ENCODE results near the gene PLEKHA7.
"Not testable (repeated sequence)": the region's sequence is repeated elsewhere in the genome, so short reads cannot be mapped to it uniquely, and the experiment has no call there.

Gene PLEKHA7

GRCh38 chr11:16904761-16905160 is 109.5 kb downstream of the PLEKHA7 start:
- DNase-seq (ENCODE audit: low spot score): not testable (repeated sequence)

DNA sequence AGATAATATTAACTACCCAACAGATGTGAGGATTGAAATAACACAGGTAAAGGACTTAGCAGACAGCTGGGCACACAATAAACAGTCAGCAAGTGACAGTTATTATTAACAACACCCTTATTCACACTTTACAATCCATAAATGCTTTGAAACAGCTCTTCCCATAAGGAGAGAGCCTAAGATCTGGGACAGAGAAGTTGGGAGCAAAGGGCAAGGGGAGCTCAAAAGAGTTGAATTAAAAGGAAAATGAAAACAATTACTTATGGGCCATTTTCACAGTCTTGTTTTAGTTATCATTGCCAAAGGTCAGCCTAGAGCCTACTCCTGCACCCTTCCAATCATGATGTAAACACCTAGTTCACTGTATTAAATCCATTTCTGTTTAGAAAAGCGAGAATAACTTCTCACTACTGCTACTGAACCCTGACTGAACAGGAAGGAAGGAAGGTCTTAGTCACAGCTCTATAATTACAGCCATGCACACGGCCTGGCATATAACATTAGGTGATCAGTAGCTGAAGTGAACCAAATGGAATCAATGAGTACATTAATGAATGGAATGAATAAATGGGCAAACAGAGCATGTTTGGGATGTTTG is 111.3 kb downstream of the PLEKHA7 start:
- peak; percentile 63 for DNase-seq (ENCODE audit: low spot score)

DNA sequence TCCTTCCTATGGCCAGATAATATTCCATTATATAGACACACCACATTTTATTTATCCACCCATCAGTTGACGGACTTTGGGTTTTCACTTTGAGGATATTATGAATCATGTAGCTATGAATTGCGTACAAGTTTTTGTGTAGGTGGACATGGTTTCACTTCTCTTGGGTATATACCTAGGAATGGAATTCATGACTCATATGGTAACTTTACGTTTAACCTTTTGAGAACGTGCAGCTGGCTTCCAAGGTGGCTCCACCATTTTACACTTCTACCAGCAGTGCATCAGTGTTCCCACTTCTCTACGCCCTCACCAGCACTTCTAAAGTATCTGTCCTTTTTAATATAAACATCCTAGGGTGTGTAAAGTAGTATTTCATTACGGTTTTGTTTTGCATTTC is 112.0 kb downstream of the PLEKHA7 start:
- no peak for DNase-seq (ENCODE audit: low spot score)

- no peak for DNase-seq (ENCODE audit: low spot score)
Observed at GRCh38 chr11:16900491-16900890, 113.7 kb downstream of the PLEKHA7 start.

DNA sequence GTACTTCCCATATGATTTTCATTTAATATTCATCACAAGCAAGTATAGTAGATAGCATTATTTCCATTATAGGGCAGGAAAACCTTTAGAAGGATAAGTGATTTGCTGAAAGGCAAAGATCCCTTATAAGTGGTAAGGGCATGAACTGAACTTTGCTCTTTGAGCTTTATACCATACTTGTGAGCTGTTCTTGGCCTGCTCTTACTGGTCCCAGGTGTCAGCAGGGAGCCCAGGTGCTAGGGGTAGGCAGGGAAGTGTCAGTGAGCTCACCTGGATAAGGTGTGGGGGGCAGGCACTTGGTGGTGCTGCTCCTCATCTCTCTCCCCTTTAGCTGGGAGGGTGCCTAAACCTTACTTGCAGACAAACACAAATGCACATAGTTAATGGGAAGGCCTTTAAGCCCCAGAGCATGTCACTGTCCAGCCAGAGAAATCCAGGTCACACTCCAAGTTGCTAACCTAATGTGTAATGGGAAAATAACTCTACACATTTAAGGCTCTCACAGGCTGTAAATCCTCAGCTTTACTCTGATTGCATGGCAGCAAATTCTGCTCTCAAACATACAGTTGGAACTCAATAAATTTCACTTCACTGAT is 114.4 kb downstream of the PLEKHA7 start:
- DNase-seq (ENCODE audit: low spot score): no peak

- no peak for DNase-seq (ENCODE audit: low spot score)
Observed at GRCh38 chr11:16898274-16898985, 115.8 kb downstream of the PLEKHA7 start.

DNA sequence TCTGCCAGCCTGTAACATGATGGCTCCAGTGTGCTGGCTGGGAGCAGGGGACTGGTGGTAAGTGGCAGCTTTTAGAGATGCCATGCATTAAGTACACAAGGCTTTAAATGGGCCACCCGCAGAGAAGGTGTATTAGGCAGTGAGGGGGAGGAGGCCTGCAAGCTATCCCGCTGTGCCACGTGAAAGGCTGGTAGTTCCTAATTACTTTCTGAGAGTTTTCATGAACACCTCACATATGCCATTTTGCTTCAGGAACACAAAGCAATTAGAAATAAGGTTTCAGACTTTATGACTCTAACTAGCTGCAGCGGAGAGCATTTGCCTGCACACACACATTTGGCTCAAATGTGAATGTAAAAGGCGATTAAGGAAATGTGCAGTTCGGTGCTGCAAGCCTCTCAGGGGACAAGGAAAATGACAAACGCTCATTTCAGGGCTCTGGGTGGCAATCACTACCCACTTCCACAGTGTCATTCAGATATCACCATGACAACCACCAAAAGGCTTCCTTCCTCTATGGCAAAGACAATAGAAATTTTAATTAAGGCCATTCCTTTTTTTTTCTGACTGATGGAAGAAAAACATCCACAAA is 116.6 kb downstream of the PLEKHA7 start:
- DNase-seq (ENCODE audit: low spot score): peak; percentile 46

DNA sequence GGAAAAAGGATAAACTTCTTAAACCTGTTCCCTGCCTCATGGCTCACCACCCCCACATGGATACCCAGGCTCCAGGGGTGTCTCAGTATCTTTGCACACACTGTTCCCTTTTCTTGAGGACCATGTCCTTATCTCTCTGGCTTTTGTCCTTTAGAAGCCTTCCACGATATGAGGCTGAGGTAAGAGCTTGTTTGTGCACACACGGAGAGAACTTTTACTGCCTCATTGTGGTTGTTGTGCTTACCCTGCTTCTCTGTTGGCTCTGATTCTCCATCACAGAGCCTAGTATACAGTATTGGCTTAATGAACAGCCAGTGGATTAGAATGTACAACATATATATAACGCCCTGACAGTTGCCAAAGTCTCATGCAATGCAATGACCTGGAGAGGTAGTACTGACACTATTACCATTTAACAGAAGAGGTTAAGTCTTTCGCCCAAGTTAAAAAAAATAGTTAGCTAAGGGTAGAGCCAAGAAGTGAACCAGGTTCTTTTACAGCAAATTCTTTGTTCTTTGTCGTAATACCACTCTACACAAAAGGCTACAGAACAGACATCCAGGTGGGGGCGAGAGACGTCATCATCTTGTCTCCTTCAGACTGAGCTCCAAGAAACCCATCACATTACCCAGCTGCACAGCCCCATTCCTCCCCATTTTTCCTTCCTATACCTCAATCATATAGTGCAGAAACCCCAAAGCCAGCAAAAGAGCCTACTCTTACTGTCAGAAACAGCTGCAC is 117.3 kb downstream of the PLEKHA7 start:
- DNase-seq (ENCODE audit: low spot score): no peak

- DNase-seq (ENCODE audit: low spot score): no peak
Observed at GRCh38 chr11:16895306-16895705, 118.9 kb downstream of the PLEKHA7 start.

DNA sequence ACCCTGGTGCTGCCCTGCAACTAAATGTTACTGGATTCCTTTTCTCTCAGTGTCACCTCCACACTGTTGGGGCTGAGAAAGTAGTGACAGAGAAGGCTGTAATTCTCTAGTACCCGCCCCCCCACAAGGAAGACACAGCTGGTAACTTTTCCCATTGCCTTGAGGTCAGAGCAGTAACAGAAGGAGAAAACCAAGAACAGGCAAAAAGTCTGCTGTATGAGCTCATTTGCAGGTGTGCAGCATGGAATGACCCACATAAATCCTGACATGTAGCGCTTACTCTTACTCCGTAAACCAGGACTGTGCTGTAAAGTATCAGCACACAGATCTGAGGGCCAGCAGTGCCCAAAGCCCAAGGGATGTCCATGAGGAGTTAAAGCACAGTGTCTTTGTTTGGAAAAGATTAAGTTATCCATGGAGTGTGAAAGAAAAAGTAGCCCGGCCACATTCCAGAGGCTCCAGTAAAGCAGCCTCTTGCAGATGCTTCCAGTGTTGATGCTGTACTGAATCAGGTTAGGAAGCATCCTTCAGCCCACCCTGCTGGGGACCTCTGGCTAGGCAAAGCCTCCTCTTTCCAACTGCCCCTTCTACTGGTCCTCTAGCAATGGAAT is 120.7 kb downstream of the PLEKHA7 start:
- DNase-seq (ENCODE audit: low spot score): no peak

- no peak for DNase-seq (ENCODE audit: low spot score)
Observed at GRCh38 chr11:16891964-16892363, 122.2 kb downstream of the PLEKHA7 start.

- no peak for DNase-seq (ENCODE audit: low spot score)
Observed at GRCh38 chr11:16891165-16891564, 123.0 kb downstream of the PLEKHA7 start.

DNA sequence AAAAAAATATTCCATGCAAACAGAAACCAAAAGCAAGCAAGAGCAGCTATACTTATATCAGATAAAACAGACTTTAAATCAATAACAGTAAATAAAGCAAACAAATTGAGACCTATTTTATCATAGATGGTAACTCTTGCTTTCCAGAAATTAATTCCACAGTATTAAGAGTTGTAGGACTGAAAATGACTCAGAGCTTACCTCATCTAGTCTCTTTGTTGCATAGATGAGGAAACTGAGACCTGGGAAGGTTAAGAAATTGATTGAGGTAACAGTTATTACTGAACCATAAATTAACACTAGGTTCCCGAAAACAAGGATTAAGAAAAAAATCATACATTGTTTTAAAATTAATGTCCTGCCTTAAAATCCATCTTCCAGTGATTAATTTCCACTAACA is 123.8 kb downstream of the PLEKHA7 start:
- no peak for DNase-seq (ENCODE audit: low spot score)

GRCh38 chr11:16889905-16890304 is 124.3 kb downstream of the PLEKHA7 start:
- no peak for DNase-seq (ENCODE audit: low spot score)

DNA sequence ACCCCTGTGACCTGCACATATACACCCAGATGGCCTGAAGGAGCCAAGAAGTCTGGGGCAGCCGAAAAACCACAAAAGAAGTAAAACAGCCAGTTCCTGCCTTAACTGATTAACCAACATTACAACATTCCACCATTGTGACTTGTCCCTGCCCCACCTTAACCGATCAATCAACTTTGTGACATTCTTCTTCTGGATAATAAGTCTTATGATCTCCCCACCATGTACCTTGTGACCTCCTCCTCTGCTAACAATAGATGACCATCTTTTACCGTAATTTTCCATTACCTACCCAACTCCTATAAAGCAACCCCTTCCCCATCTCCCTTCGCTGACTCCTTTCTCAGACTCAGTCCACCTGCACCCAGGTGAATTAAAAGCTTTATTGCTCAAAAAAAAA is 125.2 kb downstream of the PLEKHA7 start:
- not testable (repeated sequence) for DNase-seq (ENCODE audit: low spot score)

- DNase-seq (ENCODE audit: low spot score): not testable (repeated sequence)
Observed at GRCh38 chr11:16887887-16888286, 126.3 kb downstream of the PLEKHA7 start.

GRCh38 chr11:16883174-16883573 is 131.0 kb downstream of the PLEKHA7 start:
- no peak for DNase-seq (ENCODE audit: low spot score)

DNA sequence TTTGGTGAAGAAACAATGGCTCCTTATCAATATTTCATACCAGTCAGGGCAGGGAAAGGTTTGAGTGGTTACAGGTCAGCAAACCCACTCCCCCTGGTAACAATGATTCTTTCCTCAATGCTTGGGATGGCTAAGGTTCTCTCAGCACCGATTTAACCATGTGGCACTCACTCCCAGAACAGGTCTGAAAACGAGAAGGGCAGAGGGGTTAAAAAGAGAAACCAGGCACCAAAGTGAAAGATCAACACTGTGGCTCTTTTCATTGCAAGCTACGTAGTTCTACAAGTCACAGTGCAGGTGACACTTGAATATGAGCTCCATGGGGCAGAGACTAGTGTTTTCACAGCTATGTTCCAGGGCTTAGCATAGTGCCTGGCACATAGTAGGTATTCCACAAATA is 132.4 kb downstream of the PLEKHA7 start:
- no peak for DNase-seq (ENCODE audit: low spot score)

GRCh38 chr11:16881074-16881709 is 133.0 kb downstream of the PLEKHA7 start:
- no peak for DNase-seq (ENCODE audit: low spot score)

DNA sequence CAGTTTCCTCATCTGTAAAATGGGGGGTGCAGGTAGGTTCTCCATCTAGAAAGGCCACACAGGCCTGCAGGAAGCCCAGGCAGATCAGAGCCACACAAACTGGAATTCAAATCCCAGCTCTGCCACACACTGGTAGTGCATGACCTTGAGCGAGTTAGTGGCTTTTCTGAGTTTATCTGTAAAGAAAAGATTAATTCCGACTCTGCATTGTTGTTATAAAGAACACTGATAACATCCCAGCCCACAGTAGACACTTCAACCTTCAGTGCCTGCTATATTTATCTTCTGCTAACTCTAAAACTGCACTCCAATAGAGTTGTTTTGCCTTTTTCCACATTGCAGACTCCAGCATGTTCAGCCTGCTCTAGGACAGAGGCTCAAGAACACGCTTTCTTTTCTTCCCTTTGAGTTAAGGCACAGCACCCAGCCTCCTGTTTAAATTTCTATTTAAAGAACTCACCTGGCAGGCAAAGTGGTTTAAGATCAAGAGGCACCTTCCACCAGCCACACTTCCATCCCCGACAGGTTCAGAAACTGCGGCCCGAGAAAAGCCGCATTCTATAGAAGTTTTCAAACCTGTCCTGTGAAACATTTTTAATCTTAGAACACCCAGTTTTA is 133.9 kb downstream of the PLEKHA7 start:
- no peak for DNase-seq (ENCODE audit: low spot score)

- no peak for DNase-seq (ENCODE audit: low spot score)
Observed at GRCh38 chr11:16879690-16880089, 134.5 kb downstream of the PLEKHA7 start.

All from kidney capillary endothelial cell (primary cell).